Activated CD4-positive, alpha-beta T cell treated with anti-CD3 and anti-CD28 coated beads, Interleukin-2, amount 10 ng/mL, durations not matched to agents 7 days and 5 days (primary cell): ENCODE data around the gene TDRD12. TPM values are rescaled to one million over a fixed set of nuclear protein-coding genes. Genes with fewer than 3 reads are reported as not detected.
"Not testable (repeated sequence)": the region's sequence is repeated elsewhere in the genome, so short reads cannot be mapped to it uniquely, and the experiment has no call there.

ENCODE experiments used
- CTCF ChIA-PET: fragments of 350-600 bp; sonication (Branson Sonifier 250); formaldehyde crosslinking; loops from one replicate; lab custom pipeline; 2021; ENCODE audit warnings: antibody characterized with exemption; lab: Charles Lee
- POLR2A ChIA-PET: fragments of 350-600 bp; sonication (Branson Sonifier 250); formaldehyde crosslinking; loops from one replicate; lab custom pipeline; 2021; ENCODE audit warnings: antibody characterized with exemption; lab: Charles Lee
- DNase-seq: peaks from one replicate; pipeline ENCODE4 v3.0.0-alpha.2; 2020
- H3K27ac Mint-ChIP-seq: one replicate; pipeline ENCODE4 v1.8.0; 2021; ENCODE audit warnings: mild to moderate bottlenecking, moderate library complexity, mixed read lengths
- H3K27me3 Mint-ChIP-seq: one replicate; pipeline ENCODE4 v1.8.0; 2021; ENCODE audit warnings: mixed read lengths
- H3K36me3 Mint-ChIP-seq: one replicate; pipeline ENCODE4 v1.8.0; 2021; ENCODE audit warnings: low read depth, mixed read lengths
- H3K4me1 Mint-ChIP-seq: one replicate; pipeline ENCODE4 v1.8.0; 2021; ENCODE audit warnings: mixed read lengths
- H3K4me3 Mint-ChIP-seq: one replicate; pipeline ENCODE4 v1.8.0; 2021; ENCODE audit warnings: mild to moderate bottlenecking, moderate library complexity, mixed read lengths
- H3K9me3 Mint-ChIP-seq: one replicate; pipeline ENCODE4 v1.8.0; 2021; ENCODE audit warnings: mixed read lengths
- total RNA-seq, 2 experiments: library from RNA; stranded (reverse); gene quantifications; one replicate each; pipeline ENCODE4 v1.2.3, GENCODE V29; 2021

TDRD12 gene
- total RNA-seq, 2 experiments from 2014 or later: 0.25 to 0.52 TPM

- H3K36me3 Mint-ChIP-seq: peaks cover 3% of the 10 kb centered on the region
- DNase-seq: no peak
- no peak overlapping the region for H3K27ac Mint-ChIP-seq
- H3K4me1 Mint-ChIP-seq: no peaks in the 10 kb centered on the region
- no peak overlapping the region for H3K4me3 Mint-ChIP-seq
- H3K9me3 Mint-ChIP-seq: peaks cover 20% of the 10 kb centered on the region
- peaks cover 2% of the 10 kb centered on the region for H3K27me3 Mint-ChIP-seq
- POLR2A ChIA-PET: no interaction called here
- CTCF ChIA-PET: no interaction called here
These were observed 124.2 kb downstream of the TDRD12 start for GRCh38 chr19:32843716-32844245.

- H3K4me1 Mint-ChIP-seq, H3K4me3 Mint-ChIP-seq, DNase-seq, H3K9me3 Mint-ChIP-seq, H3K27ac Mint-ChIP-seq, POLR2A ChIA-PET, CTCF ChIA-PET, H3K36me3 Mint-ChIP-seq, H3K27me3 Mint-ChIP-seq: not testable (repeated sequence)
These were observed 128.5 kb downstream of the TDRD12 start for GRCh38 chr19:32848035-32848434.

GRCh38 chr19:32852216-32852615, 132.6 kb downstream of the TDRD12 start:
- H3K4me3 Mint-ChIP-seq: no peak overlapping the region
- H3K27ac Mint-ChIP-seq: no peak overlapping the region
- ChIA-PET POLR2A (no interaction called here), CTCF (no interaction called here)
- no peaks in the 10 kb centered on the region for H3K4me1 Mint-ChIP-seq
- H3K9me3 Mint-ChIP-seq: no peaks in the 10 kb centered on the region
- H3K27me3 Mint-ChIP-seq: peaks cover 2% of the 10 kb centered on the region
- DNase-seq: no peak
- no peaks in the 10 kb centered on the region for H3K36me3 Mint-ChIP-seq

GRCh38 chr19:32856818-32857217, 137.3 kb downstream of the TDRD12 start:
- H3K27ac Mint-ChIP-seq, H3K4me3 Mint-ChIP-seq, H3K9me3 Mint-ChIP-seq, DNase-seq, H3K4me1 Mint-ChIP-seq, POLR2A ChIA-PET, H3K27me3 Mint-ChIP-seq, H3K36me3 Mint-ChIP-seq: not testable (repeated sequence)
- CTCF ChIA-PET: interaction anchor here (0.7 kb wide), 1 partner anchor 167 kb away, joined by 3 read pairs; no protein-coding TSS in a partner anchor

- no peaks in the 10 kb centered on the region for H3K36me3 Mint-ChIP-seq
- CTCF ChIA-PET: interaction anchor here (0.7 kb wide), 1 partner anchor 167 kb away, joined by 3 read pairs; no protein-coding TSS in a partner anchor
- POLR2A ChIA-PET: no interaction called here
- no peaks in the 10 kb centered on the region for H3K27me3 Mint-ChIP-seq
- no peak overlapping the region for H3K4me3 Mint-ChIP-seq
- H3K4me1 Mint-ChIP-seq: no peaks in the 10 kb centered on the region
- no peak for DNase-seq
- no peaks in the 10 kb centered on the region for H3K9me3 Mint-ChIP-seq
- no peak overlapping the region for H3K27ac Mint-ChIP-seq
These were observed 138.0 kb downstream of the TDRD12 start for GRCh38 chr19:32857584-32857983.

- H3K4me3 Mint-ChIP-seq: no peak overlapping the region
- no peak overlapping the region for H3K27ac Mint-ChIP-seq
- ChIA-PET POLR2A (no interaction called here), CTCF (no interaction called here)
- H3K36me3 Mint-ChIP-seq: no peaks in the 10 kb centered on the region
- H3K9me3 Mint-ChIP-seq: no peaks in the 10 kb centered on the region
- H3K27me3 Mint-ChIP-seq: no peaks in the 10 kb centered on the region
- no peaks in the 10 kb centered on the region for H3K4me1 Mint-ChIP-seq
- no peak for DNase-seq
These were observed 138.6 kb downstream of the TDRD12 start for GRCh38 chr19:32858155-32858554.

- no peak overlapping the region for H3K4me3 Mint-ChIP-seq
- H3K36me3 Mint-ChIP-seq: no peaks in the 10 kb centered on the region
- H3K4me1 Mint-ChIP-seq: no peaks in the 10 kb centered on the region
- H3K9me3 Mint-ChIP-seq: no peaks in the 10 kb centered on the region
- DNase-seq: no peak
- no peak overlapping the region for H3K27ac Mint-ChIP-seq
- ChIA-PET POLR2A (no interaction called here), CTCF (no interaction called here)
- no peaks in the 10 kb centered on the region for H3K27me3 Mint-ChIP-seq
These were observed 139.0 kb downstream of the TDRD12 start for GRCh38 chr19:32858559-32858958.

- H3K27me3 Mint-ChIP-seq: no peaks in the 10 kb centered on the region
- POLR2A ChIA-PET: no interaction called here
- no peak for DNase-seq
- CTCF ChIA-PET: no interaction called here
- no peak overlapping the region for H3K27ac Mint-ChIP-seq
- no peak overlapping the region for H3K4me3 Mint-ChIP-seq
- H3K4me1 Mint-ChIP-seq: no peaks in the 10 kb centered on the region
- no peaks in the 10 kb centered on the region for H3K9me3 Mint-ChIP-seq
- no peaks in the 10 kb centered on the region for H3K36me3 Mint-ChIP-seq
These were observed 140.0 kb downstream of the TDRD12 start for GRCh38 chr19:32859591-32859990.

GRCh38 chr19:32861596-32861995, 142.0 kb downstream of the TDRD12 start:
- Mint-ChIP-seq H3K27ac (peak overlapping the region; percentile 19), H3K27me3 (no peaks in the 10 kb centered on the region), H3K4me1 (no peaks in the 10 kb centered on the region), H3K36me3 (no peaks in the 10 kb centered on the region), H3K9me3 (no peaks in the 10 kb centered on the region), H3K4me3 (no peak overlapping the region)
- DNase-seq: no peak
- CTCF ChIA-PET: no interaction called here
- POLR2A ChIA-PET: no interaction called here

GRCh38 chr19:32862173-32862572, 142.6 kb downstream of the TDRD12 start:
- no peak overlapping the region for H3K4me3 Mint-ChIP-seq
- DNase-seq: no peak
- H3K36me3 Mint-ChIP-seq: no peaks in the 10 kb centered on the region
- H3K9me3 Mint-ChIP-seq: no peaks in the 10 kb centered on the region
- no peaks in the 10 kb centered on the region for H3K4me1 Mint-ChIP-seq
- ChIA-PET POLR2A (no interaction called here), CTCF (interaction anchor here (0.7 kb wide), 1 partner anchor 483 kb away, joined by 3 read pairs; no protein-coding TSS in a partner anchor)
- H3K27ac Mint-ChIP-seq: no peak overlapping the region
- H3K27me3 Mint-ChIP-seq: no peaks in the 10 kb centered on the region

- DNase-seq: no peak
- Mint-ChIP-seq H3K36me3 (no peaks in the 10 kb centered on the region), H3K27ac (no peak overlapping the region), H3K27me3 (no peaks in the 10 kb centered on the region), H3K4me3 (no peak overlapping the region), H3K9me3 (no peaks in the 10 kb centered on the region), H3K4me1 (no peaks in the 10 kb centered on the region)
- ChIA-PET POLR2A (no interaction called here), CTCF (interaction anchor here (0.7 kb wide), 1 partner anchor 482 kb away, joined by 3 read pairs; no protein-coding TSS in a partner anchor)
These were observed 143.2 kb downstream of the TDRD12 start for GRCh38 chr19:32862741-32863140.

GRCh38 chr19:32863301-32863700, 143.7 kb downstream of the TDRD12 start:
- no peak overlapping the region for H3K4me3 Mint-ChIP-seq
- ChIA-PET CTCF (no interaction called here), POLR2A (no interaction called here)
- no peak for DNase-seq
- H3K9me3 Mint-ChIP-seq: no peaks in the 10 kb centered on the region
- H3K27ac Mint-ChIP-seq: no peak overlapping the region
- H3K36me3 Mint-ChIP-seq: no peaks in the 10 kb centered on the region
- no peaks in the 10 kb centered on the region for H3K27me3 Mint-ChIP-seq
- no peaks in the 10 kb centered on the region for H3K4me1 Mint-ChIP-seq

GRCh38 chr19:32863841-32864240, 144.3 kb downstream of the TDRD12 start:
- POLR2A ChIA-PET: no interaction called here
- H3K4me1 Mint-ChIP-seq: no peaks in the 10 kb centered on the region
- no peaks in the 10 kb centered on the region for H3K9me3 Mint-ChIP-seq
- H3K36me3 Mint-ChIP-seq: no peaks in the 10 kb centered on the region
- H3K27me3 Mint-ChIP-seq: no peaks in the 10 kb centered on the region
- no peak for DNase-seq
- H3K4me3 Mint-ChIP-seq: no peak overlapping the region
- CTCF ChIA-PET: no interaction called here
- H3K27ac Mint-ChIP-seq: no peak overlapping the region

GRCh38 chr19:32864318-32865007, 144.9 kb downstream of the TDRD12 start:
- ChIA-PET POLR2A (no interaction called here), CTCF (no interaction called here)
- Mint-ChIP-seq H3K27me3 (no peaks in the 10 kb centered on the region), H3K27ac (no peak overlapping the region), H3K36me3 (no peaks in the 10 kb centered on the region), H3K9me3 (no peaks in the 10 kb centered on the region), H3K4me3 (no peak overlapping the region), H3K4me1 (no peaks in the 10 kb centered on the region)
- no peak for DNase-seq
